ENCODE measurements around the gene ARHGAP40.

GRCh38 chr20:38602185-38602581 lies 574 bp downstream of the ARHGAP40 start:
- TF ChIP-seq ZNF747 (tag by site-specific recombination; IDR thresholded peaks at IDR 0.05) (no peak), ZBTB8A (tag by site-specific recombination; IDR thresholded peaks at IDR 0.05) (no peak), ZNF549 (tag by site-specific recombination; IDR thresholded peaks at IDR 0.05) (no peak), ZFP37 (tag by site-specific recombination; IDR thresholded peaks at IDR 0.05) (no peak), CTCF (tag by site-specific recombination; IDR thresholded peaks at IDR 0.05) (no peak), BCL6B (tag by site-specific recombination; IDR thresholded peaks at IDR 0.05) (no peak), ZNF391 (tag by site-specific recombination; IDR thresholded peaks at IDR 0.05; ENCODE audit: borderline replicate concordance, low read depth) (no peak), KLF10 (tag by site-specific recombination; IDR thresholded peaks at IDR 0.05) (no peak)
